ENCODE data around the gene EPS15.

Gene EPS15

GRCh38 chr1:51543858-51544257 lies 24.8 kb upstream of the EPS15 start:
- no peaks in the 10 kb centered on the region for H3K9me3 ChIP-seq (ENCODE audit: insufficient read depth, low read depth, low read length)
- no peaks in the 10 kb centered on the region for H3K79me2 ChIP-seq (ENCODE audit: insufficient read depth, low read length)
- H3K4me1 ChIP-seq (ENCODE audit: insufficient read depth, low read length, poor library complexity, severe bottlenecking): peaks cover 14% of the 10 kb centered on the region
- no peaks in the 10 kb centered on the region for H3K27me3 ChIP-seq (ENCODE audit: insufficient read depth, low read length, poor library complexity, severe bottlenecking)
- H3K36me3 ChIP-seq (ENCODE audit: insufficient read depth, low read length): no peaks in the 10 kb centered on the region
- H3K4me2 ChIP-seq (ENCODE audit: low read depth, low read length, poor library complexity, severe bottlenecking): no peak overlapping the region
- no peaks in the 10 kb centered on the region for H3K9me2 ChIP-seq (replicated peaks; ENCODE audit: low read depth, low read length)
- no peaks in the 10 kb centered on the region for H4K20me1 ChIP-seq (ENCODE audit: insufficient read depth, low read length, poor library complexity, severe bottlenecking)
- peaks cover 2% of the 10 kb centered on the region; the same call in 1 of the 2 replicates for H3F3A ChIP-seq (ENCODE audit: low read depth)
- no peak overlapping the region for H2AFZ ChIP-seq (ENCODE audit: low read length)
- TF ChIP-seq CTCF (conservative IDR thresholded peaks at IDR 0.05; ENCODE audit: low read length) (no peak), EZH2phosphoT487 (IDR thresholded peaks at IDR 0.05; ENCODE audit: borderline replicate concordance) (no peak)
- no peak overlapping the region for H3K4me3 ChIP-seq (ENCODE audit: low read length, poor library complexity, severe bottlenecking)
- H3K9ac ChIP-seq (ENCODE audit: low read depth, low read length, poor library complexity, severe bottlenecking): no peak overlapping the region

GRCh38 chr1:51542158-51542953 lies 23.3 kb upstream of the EPS15 start:
- H3K9me3 ChIP-seq (ENCODE audit: insufficient read depth, low read depth, low read length): no peaks in the 10 kb centered on the region
- H3K79me2 ChIP-seq (ENCODE audit: insufficient read depth, low read length): no peaks in the 10 kb centered on the region
- no peak for TF ChIP-seq EZH2phosphoT487 (IDR thresholded peaks at IDR 0.05; ENCODE audit: borderline replicate concordance)
- TF ChIP-seq CTCF (conservative IDR thresholded peaks at IDR 0.05; ENCODE audit: low read length): no peak
- H3F3A ChIP-seq (ENCODE audit: low read depth): no peaks in the 10 kb centered on the region
- no peaks in the 10 kb centered on the region for H3K36me3 ChIP-seq (ENCODE audit: insufficient read depth, low read length)
- H3K4me2 ChIP-seq (ENCODE audit: low read depth, low read length, poor library complexity, severe bottlenecking): no peak overlapping the region
- peaks cover 8% of the 10 kb centered on the region for H3K4me1 ChIP-seq (ENCODE audit: insufficient read depth, low read length, poor library complexity, severe bottlenecking)
- H2AFZ ChIP-seq (ENCODE audit: low read length): no peak overlapping the region
- H3K9me2 ChIP-seq (replicated peaks; ENCODE audit: low read depth, low read length): no peaks in the 10 kb centered on the region
- H3K4me3 ChIP-seq (ENCODE audit: low read length, poor library complexity, severe bottlenecking): no peak overlapping the region
- H4K20me1 ChIP-seq (ENCODE audit: insufficient read depth, low read length, poor library complexity, severe bottlenecking): no peaks in the 10 kb centered on the region
- H3K27me3 ChIP-seq (ENCODE audit: insufficient read depth, low read length, poor library complexity, severe bottlenecking): no peaks in the 10 kb centered on the region
- H3K9ac ChIP-seq (ENCODE audit: low read depth, low read length, poor library complexity, severe bottlenecking): no peak overlapping the region

- Histone ChIP-seq H3K9me2 (replicated peaks; ENCODE audit: low read depth, low read length) (no peaks in the 10 kb centered on the region), H3K9me3 (ENCODE audit: insufficient read depth, low read depth, low read length) (no peaks in the 10 kb centered on the region), H3K4me1 (ENCODE audit: insufficient read depth, low read length, poor library complexity, severe bottlenecking) (peaks cover 8% of the 10 kb centered on the region), H3K27me3 (ENCODE audit: insufficient read depth, low read length, poor library complexity, severe bottlenecking) (no peaks in the 10 kb centered on the region), H3K4me3 (ENCODE audit: low read length, poor library complexity, severe bottlenecking) (no peak overlapping the region), H4K20me1 (ENCODE audit: insufficient read depth, low read length, poor library complexity, severe bottlenecking) (no peaks in the 10 kb centered on the region), H3K4me2 (ENCODE audit: low read depth, low read length, poor library complexity, severe bottlenecking) (no peak overlapping the region), H3K9ac (ENCODE audit: low read depth, low read length, poor library complexity, severe bottlenecking) (no peak overlapping the region), H3K79me2 (ENCODE audit: insufficient read depth, low read length) (no peaks in the 10 kb centered on the region), H2AFZ (ENCODE audit: low read length) (peak overlapping the region; percentile 5; the same call in 1 of the 2 replicates), H3F3A (ENCODE audit: low read depth) (no peaks in the 10 kb centered on the region), H3K36me3 (ENCODE audit: insufficient read depth, low read length) (no peaks in the 10 kb centered on the region)
- TF ChIP-seq EZH2phosphoT487 (IDR thresholded peaks at IDR 0.05; ENCODE audit: borderline replicate concordance) (no peak), CTCF (conservative IDR thresholded peaks at IDR 0.05; ENCODE audit: low read length) (no peak)
Observed at GRCh38 chr1:51541313-51542050, 22.4 kb upstream of the EPS15 start.

Measured in Loucy (cell line).